Ascending aorta (tissue), 2 donors: Measurements from ENCODE around the gene IFNL3. TPM values are rescaled to one million over a fixed set of nuclear protein-coding genes. Genes with fewer than 3 reads are reported as not detected.
"Not testable (repeated sequence)": the region's sequence is repeated elsewhere in the genome, so short reads cannot be mapped to it uniquely, and the experiment has no call there.

ENCODE experiments used
- DNase-seq, 2 donors: peaks; one replicate each; pipeline ENCODE4 v3.0.0-alpha.2; 2019; ENCODE audit warnings: low spot score in 2 of 2
- H3K27ac ChIP-seq, 2 donors: fragments of 200-600 bp; sonication (generic); one replicate each; pipeline ENCODE4 v1.5.1; 2016 to 2017; ENCODE audit warnings: mild to moderate bottlenecking in 1 of 2
- H3K27me3 ChIP-seq: fragments of 200-600 bp; sonication (generic); one replicate; pipeline ENCODE4 v1.5.1; 2017
- H3K36me3 ChIP-seq, 2 donors: fragments of 200-600 bp; sonication (generic); one replicate each; pipeline ENCODE4 v1.5.1; 2016
- H3K4me1 ChIP-seq, 2 donors: fragments of 200-600 bp; sonication (generic); one replicate each; pipeline ENCODE4 v1.5.1; 2016 to 2017; ENCODE audit warnings: mild to moderate bottlenecking in 1 of 2
- H3K4me3 ChIP-seq, 2 donors: fragments of 200-600 bp; sonication (generic); one replicate each; pipeline ENCODE4 v1.5.1; 2016 to 2017; ENCODE audit warnings: mild to moderate bottlenecking in 1 of 2
- H3K9me3 ChIP-seq, 2 donors: fragments of 200-600 bp; sonication (generic); one replicate each; pipeline ENCODE4 v1.5.1; 2016
- CTCF ChIP-seq, 3 experiments: fragments of 200-600 bp in 2 of 3; fragments of 450-650 bp in 1 of 3; sonication (generic) in 2 of 3; IDR thresholded peaks; one replicate each; pipeline ENCODE4 v1.5.1; 2016 to 2019; ENCODE audit warnings: antibody characterized with exemption in 3 of 3, mild to moderate bottlenecking in 1 of 3, moderate library complexity in 1 of 3
- intact Hi-C: fragments of 100-400 bp; cut with DNase I; formaldehyde crosslinking; loops from one replicate; pipeline ENCODE4 v1.15.1; 2023
- total RNA-seq: library from RNA; depleted of rRNA; stranded (reverse); fragments of >200 nt; gene quantifications from one replicate; pipeline ENCODE4 v1.1.0, GENCODE V29; 2016

The IFNL3 gene
- total RNA-seq, 1 donor from 2014 or later, result not detected

GRCh38 chr19:39230096-39230764, 14.6 kb downstream of the IFNL3 start:
- TF ChIP-seq CTCF (IDR thresholded peaks at IDR 0.05), result no peak
- no peaks in the 10 kb centered on the region for H3K4me1 ChIP-seq
- DNase-seq, result no peak
- no peaks in the 10 kb centered on the region for H3K9me3 ChIP-seq
- no peak overlapping the region for H3K27ac ChIP-seq
- H3K27me3 ChIP-seq, result no peaks in the 10 kb centered on the region
- intact Hi-C loops, result no loop called here
- H3K36me3 ChIP-seq, result no peaks in the 10 kb centered on the region
- H3K4me3 ChIP-seq, result no peak overlapping the region

- H3K4me3 ChIP-seq, result no peak overlapping the region
- H3K9me3 ChIP-seq, result no peaks in the 10 kb centered on the region
- H3K27ac ChIP-seq, result no peak overlapping the region
- intact Hi-C loops, result no loop called here
- TF ChIP-seq CTCF (IDR thresholded peaks at IDR 0.05), result no peak
- H3K27me3 ChIP-seq, result no peaks in the 10 kb centered on the region
- no peaks in the 10 kb centered on the region for H3K4me1 ChIP-seq
- DNase-seq, result no peak
- no peaks in the 10 kb centered on the region for H3K36me3 ChIP-seq
Measured at GRCh38 chr19:39224910-39225309, 19.9 kb downstream of the IFNL3 start.

- Histone ChIP-seq H3K4me3 (no peak overlapping the region), H3K36me3 (no peaks in the 10 kb centered on the region), H3K9me3 (no peaks in the 10 kb centered on the region), H3K27me3 (no peaks in the 10 kb centered on the region), H3K4me1 (no peaks in the 10 kb centered on the region), H3K27ac (no peak overlapping the region)
- intact Hi-C loops, result no loop called here
- no peak for TF ChIP-seq CTCF (IDR thresholded peaks at IDR 0.05)
- DNase-seq, result no peak
Measured at GRCh38 chr19:39223703-39224279, 21.0 kb downstream of the IFNL3 start.

GRCh38 chr19:39219108-39219507, 25.7 kb downstream of the IFNL3 start:
- DNase-seq, intact Hi-C loops, H3K36me3 ChIP-seq, H3K27me3 ChIP-seq, H3K4me1 ChIP-seq, H3K27ac ChIP-seq, H3K9me3 ChIP-seq, H3K4me3 ChIP-seq: not testable (repeated sequence)

GRCh38 chr19:39218230-39219007, 26.4 kb downstream of the IFNL3 start:
- DNase-seq, result no peak
- Histone ChIP-seq H3K9me3 (peaks cover 0 to 4% of the 10 kb centered on the region in 2 donors), H3K27ac (no peak overlapping the region), H3K4me3 (no peak overlapping the region), H3K36me3 (no peaks in the 10 kb centered on the region), H3K27me3 (no peaks in the 10 kb centered on the region), H3K4me1 (no peaks in the 10 kb centered on the region)
- TF ChIP-seq CTCF (IDR thresholded peaks at IDR 0.05), result no peak
- intact Hi-C loops, result no loop called here

- Histone ChIP-seq H3K4me3 (no peak overlapping the region), H3K27ac (no peak overlapping the region), H3K9me3 (peaks cover 0 to 4% of the 10 kb centered on the region in 2 donors), H3K36me3 (no peaks in the 10 kb centered on the region), H3K4me1 (no peaks in the 10 kb centered on the region), H3K27me3 (no peaks in the 10 kb centered on the region)
- intact Hi-C loops, result no loop called here
- TF ChIP-seq CTCF (IDR thresholded peaks at IDR 0.05), result no peak
- DNase-seq, result no peak
Measured at GRCh38 chr19:39217094-39217493, 27.7 kb downstream of the IFNL3 start.

GRCh38 chr19:39215323-39215722, 29.5 kb downstream of the IFNL3 start:
- H3K27me3 ChIP-seq, intact Hi-C loops, H3K4me3 ChIP-seq: not testable (repeated sequence)

More at GRCh38 chr19:39215323-39215722, 29.5 kb downstream of the IFNL3 start:
- not testable (repeated sequence) for H3K9me3 ChIP-seq, DNase-seq, H3K27ac ChIP-seq, H3K36me3 ChIP-seq, H3K4me1 ChIP-seq
